Stimulated activated CD8-positive, alpha-beta memory T cell treated with anti-CD3 and anti-CD28 coated beads, Interleukin-4, amount 100 ng/mL, for 1 hour (primary cell): ENCODE data around the gene P2RY11.
A peak's percentile ranks its signal among the peaks of the same experiment; 100 is the strongest.

Source experiments
- DNase-seq, 2 donors: peaks; one replicate each; pipeline ENCODE4 v3.0.0-alpha.2; 2020; ENCODE audit warnings: low read depth in 2 of 2, low spot score in 1 of 2

P2RY11 gene

DNA sequence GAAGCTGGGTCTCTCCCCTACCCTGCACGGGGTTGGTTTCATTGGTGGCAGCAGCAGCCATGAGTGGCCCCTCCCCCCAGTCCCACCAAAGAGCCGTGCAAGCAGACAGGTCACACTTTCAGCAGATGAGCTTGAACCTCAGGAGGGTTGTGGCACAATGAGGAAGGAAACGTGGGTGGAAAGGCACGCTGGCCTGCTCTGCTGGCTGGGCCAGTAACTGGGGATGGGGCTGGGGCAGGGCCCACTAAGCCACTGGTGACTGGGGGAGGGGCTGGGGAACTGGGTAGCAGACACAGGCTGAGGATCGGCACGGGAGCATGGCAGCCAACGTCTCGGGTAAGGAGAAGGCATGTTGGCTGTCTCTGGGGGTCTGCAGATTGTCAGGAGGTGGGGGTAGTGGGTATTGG, at the start of gene P2RY11:
P2RY11 (plus strand) TSS at position 289 of the 407 bp plus-strand sequence; CDS start at position 318, 29 bp downstream.
- no peak for DNase-seq

GRCh38 chr19:10061717-10062310, 49.7 kb upstream of the P2RY11 start:
- no peak for DNase-seq

DNA sequence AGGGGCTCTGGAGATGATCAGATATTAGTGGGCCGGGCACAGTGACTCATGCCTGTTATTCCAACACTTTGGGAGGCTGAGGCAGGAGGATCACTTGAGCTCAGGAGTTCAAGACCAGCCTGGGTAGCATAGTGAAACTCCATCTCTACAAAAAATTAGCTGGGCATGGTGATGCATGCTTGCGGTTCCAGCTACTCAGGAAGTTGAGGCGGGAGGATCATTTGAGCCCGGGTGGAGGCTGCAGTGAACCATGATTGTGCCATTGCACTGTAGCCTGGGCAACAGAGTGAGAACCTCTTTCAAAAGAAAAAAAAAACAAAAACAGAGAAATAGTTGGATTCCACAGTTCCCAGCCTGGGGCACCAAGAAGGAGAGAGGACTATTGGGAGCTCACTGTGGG, 43.3 kb upstream of the P2RY11 start:
- DNase-seq: no peak

DNA sequence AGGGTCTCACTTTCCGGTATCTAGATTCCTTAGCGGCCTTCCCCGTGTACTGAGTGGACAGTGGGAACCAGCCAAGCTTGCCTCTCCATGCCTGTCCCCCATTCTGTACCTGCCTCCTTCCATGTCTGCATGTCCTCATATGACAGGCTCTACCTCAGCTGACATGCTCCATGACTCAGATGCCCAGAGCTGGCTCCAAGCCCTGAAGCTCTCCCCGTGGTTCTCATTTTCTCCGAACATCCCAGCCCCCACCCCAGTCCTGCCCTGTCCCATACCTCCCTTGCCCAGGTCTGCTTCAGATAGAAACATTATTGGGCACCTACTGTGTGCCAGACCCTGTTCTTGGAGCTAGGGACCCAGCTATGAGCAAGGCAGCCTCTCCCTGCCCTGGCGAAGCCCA, 42.4 kb upstream of the P2RY11 start:
- no peak for DNase-seq

- no peak for DNase-seq
Measured at GRCh38 chr19:10070730-10071446, 40.6 kb upstream of the P2RY11 start.

DNA sequence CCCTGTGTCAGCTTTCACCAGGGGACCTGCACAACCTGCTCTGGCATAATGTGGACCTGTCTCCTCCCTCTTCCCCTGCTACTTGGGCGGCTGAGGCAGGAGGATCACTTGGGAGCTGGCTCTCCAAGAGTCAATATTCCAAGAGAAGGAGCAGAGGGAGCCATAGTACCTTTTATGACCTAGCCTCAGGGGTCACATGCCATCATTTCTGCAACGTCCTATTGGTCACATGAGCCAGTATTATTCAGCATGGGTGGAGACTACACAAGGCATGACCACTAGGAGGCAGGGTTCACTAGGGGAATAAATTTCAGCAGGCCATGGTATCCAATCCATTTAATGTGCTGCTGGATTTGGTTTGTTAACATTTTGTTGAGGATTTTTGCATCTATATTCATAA, 37.3 kb upstream of the P2RY11 start:
- no peak for DNase-seq

GRCh38 chr19:10076535-10076934, 35.0 kb upstream of the P2RY11 start:
- DNase-seq: no peak

DNA sequence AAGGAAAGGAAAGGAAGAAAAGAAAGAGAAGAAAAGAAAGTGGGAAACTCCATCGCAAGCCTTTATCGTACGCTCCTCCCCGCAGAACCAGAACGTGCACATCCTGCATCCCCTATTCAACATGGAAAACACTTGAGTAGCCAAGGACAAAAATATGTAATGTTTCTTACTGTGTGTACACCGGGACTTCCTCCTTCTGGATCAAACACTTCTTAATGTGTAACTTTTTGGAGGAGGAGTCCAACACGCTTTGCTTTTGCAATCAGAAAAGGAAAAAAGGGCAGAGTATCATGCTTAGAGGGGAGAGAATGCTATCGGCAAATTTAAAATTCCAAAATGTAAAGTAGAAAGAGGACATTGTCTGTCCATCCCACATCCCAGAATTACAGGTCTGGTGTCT, 33.2 kb upstream of the P2RY11 start:
- DNase-seq: no peak

GRCh38 chr19:10079031-10079453, 32.5 kb upstream of the P2RY11 start:
- no peak for DNase-seq

GRCh38 chr19:10083911-10084310, 27.6 kb upstream of the P2RY11 start:
- no peak for DNase-seq

DNA sequence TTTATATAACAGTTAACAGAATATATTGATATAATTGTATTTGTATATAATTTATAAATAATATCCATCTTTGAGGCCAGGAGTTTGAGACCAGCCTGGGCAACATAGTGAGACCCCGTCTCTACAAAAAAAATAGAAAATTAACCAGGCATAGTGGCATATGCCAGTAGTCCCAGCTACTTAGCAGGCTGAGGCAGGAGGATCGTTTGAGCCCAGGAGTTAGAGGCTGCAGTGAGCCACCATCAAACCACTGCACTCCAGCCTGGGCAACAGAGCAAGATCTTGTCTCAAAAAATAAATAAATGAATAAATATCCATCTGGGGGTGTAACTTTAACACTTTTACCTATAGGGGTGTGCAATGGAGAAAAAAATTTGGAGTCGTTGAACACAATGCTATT, 26.7 kb upstream of the P2RY11 start:
- no peak for DNase-seq

- DNase-seq: peak in 1 of 2 donors; percentile 76
Measured at GRCh38 chr19:10085641-10086590, 25.6 kb upstream of the P2RY11 start, which contains the start of gene SHFL. SHFL (plus strand) TSS chr19:10086317; CDS start chr19:10086428, 111 bp downstream.

DNA sequence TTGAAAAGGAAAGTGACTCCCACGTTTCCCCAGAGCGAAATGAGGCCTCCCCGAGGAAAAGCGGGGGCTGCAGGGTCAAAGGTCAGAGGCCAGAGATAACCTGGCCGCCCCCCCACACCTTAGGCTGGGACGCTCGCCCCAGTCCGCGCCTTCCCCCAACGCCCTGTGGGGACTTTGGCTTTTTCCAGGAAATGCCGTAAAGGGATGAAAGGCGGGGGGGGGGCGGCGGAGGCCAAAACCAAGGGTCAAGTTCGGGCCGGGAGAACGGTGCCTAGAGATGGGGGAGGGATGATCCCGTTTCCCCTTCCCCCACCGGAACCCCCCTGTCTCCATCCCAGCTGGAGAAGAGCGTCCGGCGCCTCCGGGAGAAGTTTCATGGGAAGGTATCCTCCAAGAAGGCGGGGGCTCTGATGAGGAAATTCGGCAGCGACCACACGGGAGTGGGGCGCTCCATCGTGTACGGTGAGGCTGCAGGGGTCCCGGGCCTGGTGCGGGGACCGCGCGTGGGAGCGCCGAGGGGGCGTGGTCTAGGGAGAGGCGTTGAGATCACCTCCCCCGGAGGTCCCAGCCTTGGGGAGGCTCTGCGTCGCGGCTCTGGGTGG, 24.8 kb upstream of the P2RY11 start:
- no peak for DNase-seq

DNA sequence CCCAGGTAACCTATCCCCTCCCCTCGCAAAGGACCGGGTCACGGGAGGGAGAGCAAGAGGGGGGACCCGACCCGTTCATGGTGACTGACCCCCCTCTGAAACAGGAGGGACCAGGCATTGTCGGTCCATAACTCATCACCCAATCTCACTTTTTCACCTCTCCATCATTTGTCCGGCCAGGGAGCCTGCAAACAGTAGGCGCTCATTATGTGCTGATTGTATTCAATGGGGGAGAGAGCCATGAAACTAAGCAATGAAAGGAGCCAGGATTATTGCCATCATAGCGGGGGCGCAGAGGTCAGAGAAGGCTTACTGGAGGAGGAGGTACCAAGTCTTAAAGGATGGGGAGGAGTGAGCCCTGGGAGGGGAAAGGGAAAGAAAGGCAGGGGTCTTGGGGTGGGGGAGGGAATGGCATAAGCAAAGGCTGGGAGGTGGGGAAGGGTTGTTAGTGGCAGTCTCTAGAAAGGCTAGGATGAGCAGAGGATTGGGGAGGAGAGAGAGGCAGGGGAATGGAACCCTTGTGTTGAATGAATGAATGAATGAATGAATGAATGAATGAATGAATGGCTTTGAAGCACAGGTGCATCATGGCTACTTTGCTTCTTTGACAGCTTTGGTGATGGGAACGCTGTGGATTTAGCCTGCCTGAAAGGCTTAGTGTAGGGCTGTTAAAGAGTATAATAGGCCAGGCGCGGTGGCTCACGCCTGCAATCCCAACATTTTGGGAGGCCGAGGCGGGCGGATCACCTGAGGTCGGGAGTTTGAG, 24.0 kb upstream of the P2RY11 start:
- no peak for DNase-seq

- DNase-seq: no peak
Measured at GRCh38 chr19:10088949-10089554, 22.4 kb upstream of the P2RY11 start.

DNA sequence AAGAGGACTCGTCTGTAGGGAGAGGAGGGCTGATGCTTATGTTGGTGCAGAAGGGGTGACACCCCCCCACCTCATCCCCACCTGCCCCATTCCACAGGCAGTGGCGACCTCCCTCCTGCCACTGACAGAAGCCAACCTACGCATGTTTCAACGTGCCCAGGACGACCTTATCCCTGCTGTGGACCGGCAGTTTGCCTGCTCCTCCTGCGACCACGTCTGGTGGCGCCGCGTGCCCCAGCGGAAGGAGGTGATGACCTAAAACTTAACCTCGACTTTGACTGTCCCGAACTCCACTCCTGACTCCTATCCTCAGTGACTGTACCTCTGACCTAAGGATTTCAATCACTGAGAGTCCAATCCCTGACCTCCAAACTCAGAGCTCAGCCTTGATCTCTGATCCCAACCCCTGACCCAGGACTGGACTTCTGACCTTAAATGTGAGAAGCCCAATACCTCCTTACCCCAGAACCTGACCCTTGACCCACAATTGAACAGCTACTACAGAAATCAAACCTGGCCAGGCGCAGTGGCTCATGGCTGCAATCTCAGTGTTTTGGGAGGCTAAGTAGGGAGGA, 21.6 kb upstream of the P2RY11 start:
- DNase-seq: no peak

DNA sequence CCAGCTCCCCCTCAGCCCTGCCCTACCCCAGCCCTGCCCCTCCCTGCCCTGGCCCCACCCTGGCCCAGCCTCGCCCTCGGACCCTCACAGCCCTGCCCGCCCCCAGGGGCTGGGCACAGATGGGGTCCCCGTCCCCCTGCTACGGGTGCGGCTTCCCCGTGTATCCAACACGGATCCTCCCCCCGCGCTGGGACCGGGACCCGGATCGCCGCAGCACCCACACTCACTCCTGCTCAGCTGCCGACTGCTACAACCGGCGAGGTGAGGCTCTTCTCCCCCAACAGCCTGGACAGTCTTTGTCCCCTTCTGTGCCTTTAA, 20.2 kb upstream of the P2RY11 start:
- DNase-seq: no peak

GRCh38 chr19:10091895-10092641, 19.4 kb upstream of the P2RY11 start:
- DNase-seq: no peak

GRCh38 chr19:10092648-10093294, 18.7 kb upstream of the P2RY11 start:
- no peak for DNase-seq
